Measurements from ENCODE around the gene ESR2.
"Not testable (repeated sequence)": the region's sequence is repeated elsewhere in the genome, so short reads cannot be mapped to it uniquely, and the experiment has no call there.

ESR2 gene

DNA sequence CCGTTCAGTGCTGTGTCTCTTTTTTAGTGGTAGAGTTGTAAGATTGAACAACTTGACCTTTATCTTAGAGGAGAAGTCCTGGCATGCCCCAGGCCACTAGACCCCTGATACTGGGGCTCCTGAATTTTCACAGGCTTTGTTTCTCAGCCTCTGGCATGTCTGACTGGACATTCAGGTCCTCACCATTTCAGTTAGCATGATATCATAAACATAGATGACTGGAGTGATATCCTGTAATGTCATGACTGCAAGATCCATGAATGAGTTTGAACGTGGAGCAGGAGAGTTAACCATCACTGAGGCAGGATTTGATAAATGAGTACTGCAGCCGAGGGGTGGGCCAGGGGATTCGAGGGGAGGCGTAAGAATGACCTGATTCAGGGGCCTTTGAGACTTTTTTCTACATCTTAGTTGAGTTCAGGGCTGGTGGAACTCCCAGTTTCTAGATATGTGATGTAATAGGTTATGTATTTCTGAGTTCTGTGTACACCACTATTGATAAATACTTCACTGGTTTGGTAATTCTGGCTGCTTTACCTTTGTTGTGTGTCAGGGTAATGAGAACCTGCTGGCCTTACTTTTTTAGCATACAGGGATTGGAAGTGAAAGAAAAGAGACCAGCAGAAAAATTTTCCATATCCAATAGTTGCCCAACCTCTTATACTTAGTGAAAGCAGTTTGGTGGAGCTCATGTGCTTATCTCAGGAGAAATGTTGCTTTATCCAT lies 224.4 kb downstream of the ESR2 start:
- DNase-seq = no peak

DNA sequence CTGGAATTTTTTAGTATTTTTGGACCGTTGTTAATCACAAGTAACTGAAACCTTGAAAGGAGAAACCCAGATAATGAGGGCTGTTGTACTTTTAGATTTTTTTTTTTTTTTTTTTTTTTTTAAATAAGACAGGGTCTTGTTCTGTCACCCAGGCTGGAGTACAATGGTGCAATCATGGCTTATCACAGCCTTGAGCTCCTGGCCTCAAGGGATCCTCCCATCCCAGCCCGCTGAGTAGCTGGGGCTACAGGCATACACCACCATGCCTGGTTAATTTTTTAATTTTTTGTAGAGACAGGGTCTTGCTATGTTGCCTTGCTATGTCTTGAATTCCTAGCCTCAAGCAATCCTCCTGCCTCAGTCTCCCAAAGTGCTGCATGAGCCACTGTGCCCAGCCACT lies 229.7 kb downstream of the ESR2 start:
- DNase-seq = no peak

- no peak for DNase-seq
These were observed 231.6 kb downstream of the ESR2 start for GRCh38 chr14:64062381-64063115.

DNA sequence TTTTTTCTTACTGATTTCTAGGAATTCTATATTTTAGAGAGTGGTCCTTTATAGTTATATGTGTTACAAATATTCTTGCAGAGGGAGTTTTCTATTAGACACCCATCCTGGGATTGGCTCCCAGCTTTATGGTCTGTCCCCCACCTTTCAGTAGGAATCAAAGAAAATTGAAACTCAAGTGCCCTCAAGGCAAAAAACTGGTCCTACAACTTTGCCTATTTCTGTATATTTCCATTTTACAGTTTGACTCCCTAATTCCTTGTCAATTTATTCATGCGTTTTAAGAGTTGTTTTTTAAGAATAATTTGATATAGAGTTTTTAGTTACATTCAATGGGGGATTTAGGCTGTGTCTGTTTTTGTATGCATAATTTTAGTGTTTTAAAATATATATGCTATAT lies 232.5 kb downstream of the ESR2 start:
- no peak for DNase-seq

GRCh38 chr14:64061115-64061514 lies 233.1 kb downstream of the ESR2 start:
- no peak for DNase-seq

DNA sequence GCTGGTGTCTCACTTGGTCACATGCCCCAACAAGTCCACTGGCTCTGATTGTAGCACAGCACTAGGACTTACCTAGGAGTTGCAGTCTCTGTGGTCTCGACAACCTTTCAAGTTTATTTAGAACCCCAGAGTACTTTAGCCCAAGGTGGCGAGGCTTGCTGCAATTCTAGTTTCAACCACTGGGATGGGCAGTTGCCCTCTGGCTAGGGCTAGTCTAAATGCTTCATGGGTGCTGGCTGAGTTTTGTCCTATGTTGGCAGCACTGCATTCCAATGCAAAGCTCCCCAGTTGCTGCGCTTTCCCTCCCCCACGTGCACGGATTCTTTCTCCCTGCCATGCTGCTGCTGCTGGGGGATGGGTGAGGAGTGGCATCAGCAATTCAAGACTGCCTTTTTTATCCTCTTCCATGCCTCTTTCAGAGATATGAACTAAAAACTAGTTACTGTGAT lies 233.5 kb downstream of the ESR2 start:
- DNase-seq = no peak

GRCh38 chr14:64060199-64060545 lies 234.0 kb downstream of the ESR2 start:
- no peak for DNase-seq

DNA sequence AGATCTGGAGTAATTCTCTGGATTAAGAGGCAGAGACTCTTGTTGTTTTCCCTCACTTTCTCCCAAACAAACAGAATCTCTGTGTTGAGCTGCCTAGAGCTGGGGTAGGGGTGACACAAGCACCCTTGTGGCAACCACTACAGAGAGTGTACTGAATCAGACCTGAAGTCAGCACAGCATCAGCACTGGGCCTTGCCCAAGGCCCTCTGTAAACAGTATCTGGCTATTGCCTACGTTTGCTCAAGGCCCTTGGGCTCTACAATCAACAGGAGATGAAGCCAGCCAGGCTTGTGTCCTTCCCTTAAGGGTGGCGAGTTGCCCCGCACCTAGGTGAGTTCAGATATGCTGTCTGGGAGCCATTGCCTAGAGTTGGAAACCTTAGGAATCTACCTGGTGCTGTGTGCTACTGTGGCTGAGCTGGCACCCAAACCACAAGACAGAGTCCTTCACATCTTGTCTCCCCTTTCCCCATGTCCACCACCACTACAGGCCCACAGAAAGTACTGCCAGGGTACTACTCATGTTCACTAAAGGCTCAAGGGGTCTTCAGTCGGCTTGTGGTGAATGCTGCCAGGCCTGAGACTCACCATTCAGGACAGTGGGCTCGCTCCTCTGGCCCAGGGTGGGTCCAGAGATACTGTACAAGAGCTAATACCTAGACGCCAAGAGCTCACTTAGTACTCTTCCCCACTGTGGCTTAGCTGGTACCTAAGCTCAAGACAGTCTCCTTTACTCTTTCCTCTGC lies 234.5 kb downstream of the ESR2 start:
- DNase-seq = no peak

- DNase-seq = no peak
These were observed 240.2 kb downstream of the ESR2 start for GRCh38 chr14:64053694-64054669.

- no peak for DNase-seq
These were observed 244.4 kb downstream of the ESR2 start for GRCh38 chr14:64049616-64050381.

GRCh38 chr14:64045091-64045490 lies 249.1 kb downstream of the ESR2 start:
- DNase-seq = no peak

- DNase-seq = not testable (repeated sequence)
These were observed 250.9 kb downstream of the ESR2 start for GRCh38 chr14:64043296-64043695.

GRCh38 chr14:64040044-64040443 lies 254.1 kb downstream of the ESR2 start:
- DNase-seq = no peak

- DNase-seq = no peak
These were observed 255.2 kb downstream of the ESR2 start for GRCh38 chr14:64038841-64039542.

DNA sequence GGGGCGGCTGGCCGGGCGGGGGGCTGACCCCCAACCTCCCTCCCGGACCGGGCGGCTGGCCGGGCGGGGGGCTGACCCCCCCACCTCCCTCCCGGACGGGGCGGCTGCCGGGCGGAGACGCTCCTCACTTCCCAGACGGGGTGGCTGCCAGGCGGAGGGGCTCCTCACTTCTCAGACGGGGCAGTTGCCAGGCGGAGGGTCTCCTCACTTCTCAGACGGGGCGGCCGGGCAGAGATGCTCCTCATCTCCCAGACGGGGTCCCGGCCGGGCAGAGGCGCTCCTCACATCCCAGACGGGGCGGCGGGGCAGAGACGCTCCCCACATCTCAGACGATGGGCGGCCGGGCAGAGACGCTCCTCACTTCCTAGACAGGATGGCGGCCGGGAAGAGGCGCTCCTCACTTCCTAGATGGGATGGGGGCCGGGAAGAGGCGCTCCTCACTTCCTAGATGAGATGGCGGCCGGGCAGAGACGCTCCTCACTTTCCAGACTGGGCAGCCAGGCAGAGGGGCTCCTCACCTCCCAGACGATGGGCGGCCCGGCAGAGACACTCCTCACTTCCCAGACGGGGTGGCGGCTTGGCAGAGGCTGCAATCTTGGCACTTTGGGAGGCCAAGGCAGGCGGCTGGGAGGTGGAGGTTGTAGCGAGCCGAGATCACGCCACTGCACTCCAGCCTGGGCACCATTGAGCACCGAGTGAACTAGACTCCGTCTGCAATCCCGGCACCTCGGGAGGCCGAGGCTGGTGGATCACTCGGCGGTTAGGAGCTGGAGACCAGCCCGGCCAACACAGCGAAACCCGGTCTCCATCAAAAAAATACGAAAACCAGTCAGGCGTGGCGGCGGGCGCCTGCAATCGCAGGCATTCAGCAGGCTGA lies 256.1 kb downstream of the ESR2 start:
- not testable (repeated sequence) for DNase-seq

DNA sequence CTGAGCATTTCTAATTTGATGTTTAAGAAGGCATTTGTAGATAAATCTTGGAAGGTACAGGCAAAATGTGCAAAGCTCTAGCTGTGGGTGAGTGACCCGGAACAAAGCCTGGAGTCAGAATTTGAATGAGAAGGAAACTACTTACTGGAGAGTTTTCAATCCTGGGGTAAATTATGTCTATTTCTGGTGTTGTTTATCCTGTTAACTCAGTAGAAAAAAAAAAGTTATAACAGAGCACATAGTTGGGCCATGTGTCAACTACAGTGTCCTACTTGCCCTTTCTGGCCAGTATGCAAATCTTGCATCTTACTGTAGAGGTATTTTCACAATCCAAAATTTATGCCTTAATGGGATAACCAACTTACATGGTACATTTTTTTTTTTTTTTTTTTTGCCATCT lies 259.0 kb downstream of the ESR2 start:
- no peak for DNase-seq
